Measurements from ENCODE around the gene LIME1.

LIME1 gene

GRCh38 chr20:63697357-63697867 lies 39.1 kb upstream of the LIME1 start:
- DNase-seq: no peak

- DNase-seq: no peak
Measured at GRCh38 chr20:63697868-63698545, 38.5 kb upstream of the LIME1 start.

GRCh38 chr20:63698739-63699465 lies 37.6 kb upstream of the LIME1 start:
- DNase-seq: no peak

GRCh38 chr20:63699466-63700198 lies 36.8 kb upstream of the LIME1 start:
- no peak for DNase-seq

GRCh38 chr20:63700199-63701050 lies 36.0 kb upstream of the LIME1 start:
- no peak for DNase-seq

GRCh38 chr20:63701051-63701328 lies 35.5 kb upstream of the LIME1 start:
- no peak for DNase-seq

- no peak for DNase-seq
Measured at GRCh38 chr20:63701329-63702035, 35.0 kb upstream of the LIME1 start.

- DNase-seq: no peak
Measured at GRCh38 chr20:63702036-63702665, 34.3 kb upstream of the LIME1 start.

- DNase-seq: no peak
Measured at GRCh38 chr20:63702751-63703470, 33.6 kb upstream of the LIME1 start.

- no peak for DNase-seq
Measured at GRCh38 chr20:63703471-63703975, 32.9 kb upstream of the LIME1 start.

GRCh38 chr20:63703976-63704748 lies 32.3 kb upstream of the LIME1 start:
- no peak for DNase-seq

- DNase-seq: no peak
Measured at GRCh38 chr20:63704749-63705117, 31.7 kb upstream of the LIME1 start.

GRCh38 chr20:63705232-63706026 lies 31.0 kb upstream of the LIME1 start:
- DNase-seq: no peak

GRCh38 chr20:63706027-63706695 lies 30.3 kb upstream of the LIME1 start:
- DNase-seq: no peak

- DNase-seq: peak in 1 of 3 experiments; percentile 65
Measured at GRCh38 chr20:63706852-63707557, 29.5 kb upstream of the LIME1 start.

- peak; percentile 88 to 93 (median 91) for DNase-seq
Measured at GRCh38 chr20:63707558-63708300, 28.7 kb upstream of the LIME1 start, which contains the start of the genes ARFRP1 and ZGPAT. Gene ARFRP1, minus strand, starts transcription at chr20:63707976. Its CDS starts 885 bp downstream, at chr20:63707091. Gene ZGPAT, plus strand, starts transcription at chr20:63708039. Its CDS starts 542 bp downstream, at chr20:63708581.

All from NCI-H1417 (cell line).